Measurements from ENCODE around the gene ZDHHC14.
"Not testable (repeated sequence)": the region's sequence is repeated elsewhere in the genome, so short reads cannot be mapped to it uniquely, and the experiment has no call there.

ZDHHC14 gene

DNA sequence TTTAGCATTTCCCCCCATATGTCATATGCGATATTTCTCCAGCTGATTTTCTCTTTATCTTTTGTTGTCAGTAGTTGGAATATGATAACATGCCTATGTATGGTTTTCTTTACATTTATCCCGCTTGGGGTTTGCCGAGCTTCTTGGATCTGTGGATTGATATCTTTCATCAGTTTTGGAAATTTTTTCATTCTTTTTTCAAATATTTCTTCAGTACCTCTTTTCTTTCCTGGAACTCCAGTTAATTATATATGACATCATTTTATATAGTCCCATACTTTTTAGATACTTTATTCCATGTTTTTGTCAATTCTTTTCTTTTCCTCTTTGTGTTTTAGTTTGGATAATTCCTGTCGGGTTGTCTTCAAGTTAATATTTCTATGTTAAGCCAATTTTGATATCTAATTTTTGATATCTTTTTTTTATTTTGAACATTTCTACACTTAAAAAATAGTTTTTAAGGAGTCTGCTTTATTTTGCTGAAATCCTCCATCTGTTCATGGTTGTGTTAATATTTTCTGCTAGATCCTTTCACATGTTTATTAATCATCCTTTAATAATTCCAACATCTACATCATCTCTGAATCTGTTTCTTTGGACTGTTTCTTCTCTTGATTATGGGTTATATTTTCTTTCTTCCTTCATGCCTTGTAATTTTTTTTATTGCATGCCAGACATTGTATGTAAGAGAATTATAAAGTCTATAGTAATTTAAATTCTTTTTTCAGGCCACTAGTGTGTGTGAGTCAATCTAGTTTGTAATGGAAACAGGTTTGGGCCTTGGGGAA lies 9.5 kb downstream of the ZDHHC14 start:
- no peak overlapping the region for H3K4me2 ChIP-seq (ENCODE audit: low read depth, low read length)
- TF ChIP-seq EZH2phosphoT487 (IDR thresholded peaks at IDR 0.05; ENCODE audit: low read length), result no peak
- TF ChIP-seq, protein P1, sequence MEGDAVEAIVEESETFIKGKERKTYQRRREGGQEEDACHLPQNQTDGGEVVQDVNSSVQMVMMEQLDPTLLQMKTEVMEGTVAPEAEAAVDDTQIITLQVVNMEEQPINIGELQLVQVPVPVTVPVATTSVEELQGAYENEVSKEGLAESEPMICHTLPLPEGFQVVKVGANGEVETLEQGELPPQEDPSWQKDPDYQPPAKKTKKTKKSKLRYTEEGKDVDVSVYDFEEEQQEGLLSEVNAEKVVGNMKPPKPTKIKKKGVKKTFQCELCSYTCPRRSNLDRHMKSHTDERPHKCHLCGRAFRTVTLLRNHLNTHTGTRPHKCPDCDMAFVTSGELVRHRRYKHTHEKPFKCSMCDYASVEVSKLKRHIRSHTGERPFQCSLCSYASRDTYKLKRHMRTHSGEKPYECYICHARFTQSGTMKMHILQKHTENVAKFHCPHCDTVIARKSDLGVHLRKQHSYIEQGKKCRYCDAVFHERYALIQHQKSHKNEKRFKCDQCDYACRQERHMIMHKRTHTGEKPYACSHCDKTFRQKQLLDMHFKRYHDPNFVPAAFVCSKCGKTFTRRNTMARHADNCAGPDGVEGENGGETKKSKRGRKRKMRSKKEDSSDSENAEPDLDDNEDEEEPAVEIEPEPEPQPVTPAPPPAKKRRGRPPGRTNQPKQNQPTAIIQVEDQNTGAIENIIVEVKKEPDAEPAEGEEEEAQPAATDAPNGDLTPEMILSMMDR (IDR thresholded peaks at IDR 0.05; ENCODE audit: low read length), result no peak
- no peak for TF ChIP-seq EZH2 (optimal IDR thresholded peaks at IDR 0.05; ENCODE audit: low read depth, low read length)
- no peak overlapping the region for H3K27ac ChIP-seq (ENCODE audit: low read length)
- no peak overlapping the region for H3K4me3 ChIP-seq (ENCODE audit: low read length)
- no peaks in the 10 kb centered on the region for H3K9me2 ChIP-seq (replicated peaks; ENCODE audit: insufficient read depth, low read length)
- no peaks in the 10 kb centered on the region for H4K20me1 ChIP-seq (ENCODE audit: insufficient read depth, low read length)
- DNase-seq, result no peak
- no peaks in the 10 kb centered on the region for H3K4me1 ChIP-seq (ENCODE audit: low read length)
- H2AFZ ChIP-seq (ENCODE audit: low read length), result no peak overlapping the region
- no peaks in the 10 kb centered on the region for H3K27me3 ChIP-seq (replicated peaks; ENCODE audit: insufficient read depth, low read length)
- H3K9ac ChIP-seq (ENCODE audit: low read length), result no peak overlapping the region
- H3K36me3 ChIP-seq (replicated peaks; ENCODE audit: insufficient read depth, low read length), result no peaks in the 10 kb centered on the region
- H3F3A ChIP-seq (ENCODE audit: insufficient read depth, low read length), result no peaks in the 10 kb centered on the region
- no peaks in the 10 kb centered on the region for H3K9me3 ChIP-seq (replicated peaks; ENCODE audit: insufficient read depth, low read length)
- peaks cover 37% of the 10 kb centered on the region for H3K79me2 ChIP-seq (ENCODE audit: low read length)

DNA sequence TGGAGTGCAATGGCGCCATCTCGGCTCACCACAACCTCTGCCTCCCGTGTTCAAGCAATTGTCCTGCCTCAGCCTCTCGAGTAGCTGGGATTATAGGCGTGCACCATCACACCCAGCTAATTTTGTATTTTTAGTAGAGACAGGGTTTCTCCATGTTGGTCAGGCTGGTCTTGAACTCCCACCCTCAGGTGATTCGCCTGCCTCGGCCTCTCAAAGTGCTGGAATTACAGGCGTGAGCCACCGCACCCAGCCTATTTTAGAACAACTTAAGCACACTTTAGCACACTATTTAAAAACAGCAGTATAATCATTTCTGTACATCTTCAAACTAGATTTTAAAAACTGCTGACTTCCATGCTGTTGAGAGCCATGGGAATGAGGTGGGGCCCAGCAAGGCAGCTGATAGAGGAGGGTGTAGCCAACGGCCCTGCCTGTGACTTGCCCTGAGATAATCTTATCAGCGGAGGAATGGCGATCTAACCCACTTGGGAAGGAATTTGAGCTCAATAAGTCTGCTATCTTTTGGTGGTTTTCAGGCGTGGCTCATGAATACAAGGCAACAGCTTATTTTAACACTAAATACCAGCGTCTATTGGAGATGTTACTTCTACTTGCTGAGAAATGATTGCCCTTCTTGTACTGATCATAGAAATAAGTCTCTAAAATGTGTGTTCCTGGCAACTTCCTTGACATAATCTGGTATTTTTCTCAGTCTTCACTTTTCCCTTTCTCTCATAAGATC lies 12.1 kb downstream of the ZDHHC14 start:
- no peak overlapping the region for H2AFZ ChIP-seq (ENCODE audit: low read length)
- H3K79me2 ChIP-seq (ENCODE audit: low read length), result peaks cover 33% of the 10 kb centered on the region
- no peaks in the 10 kb centered on the region for H3F3A ChIP-seq (ENCODE audit: insufficient read depth, low read length)
- no peak overlapping the region for H3K27ac ChIP-seq (ENCODE audit: low read length)
- no peak overlapping the region for H3K4me3 ChIP-seq (ENCODE audit: low read length)
- H3K36me3 ChIP-seq (replicated peaks; ENCODE audit: insufficient read depth, low read length), result no peaks in the 10 kb centered on the region
- TF ChIP-seq EZH2phosphoT487 (IDR thresholded peaks at IDR 0.05; ENCODE audit: low read length) (no peak), EZH2 (optimal IDR thresholded peaks at IDR 0.05; ENCODE audit: low read depth, low read length) (no peak)
- TF ChIP-seq, protein P1 (IDR thresholded peaks at IDR 0.05; ENCODE audit: low read length), result no peak
- H3K9me3 ChIP-seq (replicated peaks; ENCODE audit: insufficient read depth, low read length), result no peaks in the 10 kb centered on the region
- H3K9me2 ChIP-seq (replicated peaks; ENCODE audit: insufficient read depth, low read length), result no peaks in the 10 kb centered on the region
- DNase-seq, result no peak
- no peak overlapping the region for H3K4me2 ChIP-seq (ENCODE audit: low read depth, low read length)
- no peaks in the 10 kb centered on the region for H4K20me1 ChIP-seq (ENCODE audit: insufficient read depth, low read length)
- no peaks in the 10 kb centered on the region for H3K4me1 ChIP-seq (ENCODE audit: low read length)
- no peak overlapping the region for H3K9ac ChIP-seq (ENCODE audit: low read length)
- no peaks in the 10 kb centered on the region for H3K27me3 ChIP-seq (replicated peaks; ENCODE audit: insufficient read depth, low read length)

DNA sequence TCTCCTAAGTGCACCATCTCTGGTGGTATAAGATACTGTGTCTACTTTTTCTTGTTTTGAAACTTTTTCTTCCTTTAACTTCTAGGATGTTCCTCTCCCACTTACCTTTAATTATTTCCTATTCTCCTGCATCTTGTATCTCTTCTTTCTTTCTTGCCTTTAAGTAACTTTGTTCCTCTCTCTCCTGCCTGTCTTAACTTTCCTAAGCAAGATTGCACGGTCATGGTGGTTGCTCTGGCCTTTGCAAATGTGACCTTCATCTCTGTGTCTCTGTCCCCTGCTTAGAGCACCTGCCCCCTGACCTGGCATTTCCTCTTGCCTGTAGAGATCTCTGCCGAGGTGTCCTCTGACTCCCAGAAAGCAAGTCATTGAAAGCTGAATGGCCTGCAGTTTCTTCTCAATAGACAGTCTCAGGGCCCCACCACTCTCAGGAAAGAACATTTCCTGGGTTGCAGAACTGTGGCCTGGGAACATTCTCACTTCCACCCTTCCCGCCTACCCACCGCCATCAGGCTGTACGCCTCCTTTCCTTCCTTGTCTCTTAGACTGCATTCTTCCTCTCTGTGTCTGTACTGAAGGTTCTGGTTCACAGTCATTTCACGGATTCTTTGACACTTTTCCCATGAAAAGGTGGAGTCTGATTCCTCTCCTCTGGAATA lies 12.8 kb downstream of the ZDHHC14 start:
- Histone ChIP-seq H3K4me2 (ENCODE audit: low read depth, low read length) (no peak overlapping the region), H3K79me2 (ENCODE audit: low read length) (peaks cover 33% of the 10 kb centered on the region), H3K9me2 (replicated peaks; ENCODE audit: insufficient read depth, low read length) (no peaks in the 10 kb centered on the region), H3K27ac (ENCODE audit: low read length) (no peak overlapping the region), H3F3A (ENCODE audit: insufficient read depth, low read length) (no peaks in the 10 kb centered on the region), H3K36me3 (replicated peaks; ENCODE audit: insufficient read depth, low read length) (no peaks in the 10 kb centered on the region), H4K20me1 (ENCODE audit: insufficient read depth, low read length) (no peaks in the 10 kb centered on the region), H3K9ac (ENCODE audit: low read length) (no peak overlapping the region), H3K27me3 (replicated peaks; ENCODE audit: insufficient read depth, low read length) (no peaks in the 10 kb centered on the region), H3K9me3 (replicated peaks; ENCODE audit: insufficient read depth, low read length) (no peaks in the 10 kb centered on the region), H3K4me1 (ENCODE audit: low read length) (no peaks in the 10 kb centered on the region), H3K4me3 (ENCODE audit: low read length) (no peak overlapping the region), H2AFZ (ENCODE audit: low read length) (no peak overlapping the region)
- TF ChIP-seq, protein P1 (IDR thresholded peaks at IDR 0.05; ENCODE audit: low read length), result no peak
- DNase-seq, result no peak

DNA sequence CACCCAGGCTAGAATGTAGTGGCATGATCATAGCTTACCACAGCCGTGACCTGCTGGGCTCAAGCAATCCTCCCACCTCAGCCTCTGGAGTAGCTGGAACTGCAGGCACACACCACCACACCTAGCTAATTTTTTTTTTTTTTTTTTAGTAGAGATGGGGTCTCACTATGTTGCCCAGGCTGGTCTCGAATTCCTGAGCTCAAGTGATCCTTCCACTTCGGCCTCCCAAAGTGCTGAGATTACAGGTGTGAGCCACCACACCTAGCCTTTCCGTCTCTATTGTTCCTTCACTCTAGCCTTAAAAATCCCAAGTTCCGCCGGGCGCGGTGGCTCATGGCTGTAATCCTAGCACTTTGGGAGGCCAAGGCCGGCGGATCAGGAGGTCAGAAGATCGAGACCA lies 14.2 kb downstream of the ZDHHC14 start:
- not testable (repeated sequence) for H3K27ac ChIP-seq (ENCODE audit: low read length); H3F3A ChIP-seq (ENCODE audit: insufficient read depth, low read length); DNase-seq; H3K9ac ChIP-seq (ENCODE audit: low read length); H3K27me3 ChIP-seq (replicated peaks; ENCODE audit: insufficient read depth, low read length); H3K9me2 ChIP-seq (replicated peaks; ENCODE audit: insufficient read depth, low read length); H3K4me2 ChIP-seq (ENCODE audit: low read depth, low read length); H3K9me3 ChIP-seq (replicated peaks; ENCODE audit: insufficient read depth, low read length); H3K4me3 ChIP-seq (ENCODE audit: low read length); H3K36me3 ChIP-seq (replicated peaks; ENCODE audit: insufficient read depth, low read length); H2AFZ ChIP-seq (ENCODE audit: low read length); H4K20me1 ChIP-seq (ENCODE audit: insufficient read depth, low read length); H3K4me1 ChIP-seq (ENCODE audit: low read length)
- peaks cover 26% of the 10 kb centered on the region for H3K79me2 ChIP-seq (ENCODE audit: low read length)
